Femur (tissue), 1 donor: Measurements from ENCODE around the gene TK2.

Experiments used
- DNase-seq: peaks from one replicate; pipeline ENCODE4 v3.0.0-alpha.2; 2017

The TK2 gene

DNA sequence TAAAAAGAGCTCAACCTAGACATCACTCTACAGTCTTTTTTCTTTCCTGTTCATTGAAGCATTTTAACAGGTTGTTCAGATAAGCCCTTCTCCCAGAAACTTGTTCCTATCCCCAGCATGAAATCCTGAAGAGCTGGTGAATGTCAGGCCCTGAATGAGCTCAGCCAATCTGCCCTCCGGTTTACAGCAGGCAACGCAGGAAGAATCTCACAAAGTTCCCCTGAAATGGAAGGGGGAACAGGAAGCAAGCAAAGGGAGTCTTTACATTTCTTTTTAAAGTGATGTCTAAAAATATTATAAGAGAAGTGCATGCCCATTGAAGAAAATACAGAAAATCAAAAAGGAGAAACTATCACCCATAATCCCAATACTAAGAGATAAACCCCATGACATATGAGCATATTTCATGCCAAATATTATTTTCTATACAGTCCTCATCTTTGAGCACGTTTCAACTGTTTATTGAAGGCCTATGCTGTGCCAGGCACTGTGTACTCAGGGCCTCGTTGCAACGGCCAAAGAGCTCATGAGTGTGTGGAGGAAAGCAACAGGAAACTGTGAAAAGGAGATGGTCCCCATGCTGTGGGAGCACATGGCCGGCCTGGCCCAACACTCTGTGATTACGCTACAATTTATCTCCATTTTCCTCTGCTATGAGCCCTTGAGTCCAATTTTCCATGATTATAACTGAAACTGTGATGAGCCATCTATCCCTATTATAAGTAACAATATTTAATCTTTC is 5.7 kb downstream of the TK2 start:
- DNase-seq = no peak

DNA sequence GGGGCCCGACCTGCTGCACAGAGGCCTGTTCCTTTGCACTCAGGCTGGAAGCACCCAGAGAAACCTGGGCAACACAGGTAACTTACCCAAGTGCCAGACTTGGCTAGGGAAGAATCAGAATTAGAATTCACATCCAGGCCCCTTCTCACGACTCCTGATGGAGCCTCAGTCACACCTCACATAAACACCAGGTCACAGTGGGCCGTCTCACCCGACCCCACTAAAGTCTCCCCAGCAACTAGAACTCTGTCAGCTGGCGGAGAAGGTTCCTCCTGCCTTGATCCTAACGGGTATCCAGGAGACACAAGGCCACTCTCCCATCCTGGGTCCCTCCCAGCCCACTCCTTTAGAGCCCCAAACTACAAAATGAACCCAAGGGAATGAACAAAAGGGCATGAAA is 6.4 kb downstream of the TK2 start:
- no peak for DNase-seq

DNA sequence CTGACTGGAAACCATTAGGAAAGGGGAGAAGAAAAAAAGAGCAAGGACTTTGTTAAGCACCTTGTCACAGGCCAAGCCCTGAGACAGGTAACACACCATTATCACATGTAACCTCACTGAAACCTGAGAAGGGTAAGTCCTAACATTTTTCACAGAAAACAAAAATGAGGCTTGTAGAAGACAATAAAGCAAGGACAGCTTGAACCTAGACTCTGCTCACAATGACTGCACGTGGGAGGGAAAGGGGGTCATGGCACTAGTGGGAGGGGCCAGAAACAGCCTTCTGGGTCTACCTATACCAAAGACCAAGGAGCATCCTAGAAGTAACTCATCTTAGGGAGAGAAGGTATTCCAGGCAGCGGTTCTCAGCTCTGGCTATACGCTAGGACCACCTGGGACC is 7.5 kb downstream of the TK2 start:
- DNase-seq = no peak

DNA sequence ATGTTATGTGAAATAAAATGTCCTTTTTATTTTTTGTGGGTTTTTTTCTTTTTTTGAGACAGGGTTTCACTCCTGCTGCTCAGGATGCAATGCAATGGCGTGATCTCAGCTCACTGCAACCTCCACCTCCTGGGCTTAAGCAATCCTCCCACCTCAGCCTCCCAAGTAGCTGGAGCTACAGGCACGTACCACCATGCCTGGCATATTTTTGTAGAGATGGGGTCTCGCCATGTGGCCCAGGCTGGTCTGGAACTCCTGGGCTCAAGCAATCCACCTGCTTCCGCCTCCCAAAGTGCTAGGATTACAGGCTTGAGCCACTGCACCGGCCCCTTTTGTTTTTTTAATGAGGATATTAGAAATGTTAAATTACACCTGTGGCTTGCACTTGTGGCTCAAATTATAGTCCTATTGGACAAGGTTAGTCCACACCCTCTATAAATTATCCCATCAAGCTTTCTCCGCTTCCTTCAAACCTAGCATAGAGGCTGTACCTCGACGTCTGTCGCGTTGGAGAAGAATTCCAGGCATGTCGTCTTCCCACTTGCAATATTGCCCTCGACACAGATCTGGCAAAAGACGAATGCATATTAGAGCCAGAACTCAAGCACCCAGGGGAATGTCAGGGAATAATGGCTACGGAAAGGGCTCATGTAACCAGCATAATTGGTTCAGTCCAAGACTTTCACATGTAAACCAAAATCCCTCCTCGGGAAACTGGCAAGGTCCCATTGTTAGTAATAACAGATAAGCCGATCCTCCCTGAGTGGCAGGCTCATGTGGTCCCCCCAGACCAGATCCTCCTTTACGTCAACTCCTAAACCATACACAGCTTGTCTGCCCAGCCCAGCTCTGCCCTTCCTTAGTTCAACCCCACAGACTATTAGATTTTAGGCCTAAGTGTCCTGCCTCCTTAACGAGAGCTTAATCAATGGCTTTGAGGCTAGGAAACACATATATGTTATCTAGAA is 8.2 kb downstream of the TK2 start:
- DNase-seq = no peak

DNA sequence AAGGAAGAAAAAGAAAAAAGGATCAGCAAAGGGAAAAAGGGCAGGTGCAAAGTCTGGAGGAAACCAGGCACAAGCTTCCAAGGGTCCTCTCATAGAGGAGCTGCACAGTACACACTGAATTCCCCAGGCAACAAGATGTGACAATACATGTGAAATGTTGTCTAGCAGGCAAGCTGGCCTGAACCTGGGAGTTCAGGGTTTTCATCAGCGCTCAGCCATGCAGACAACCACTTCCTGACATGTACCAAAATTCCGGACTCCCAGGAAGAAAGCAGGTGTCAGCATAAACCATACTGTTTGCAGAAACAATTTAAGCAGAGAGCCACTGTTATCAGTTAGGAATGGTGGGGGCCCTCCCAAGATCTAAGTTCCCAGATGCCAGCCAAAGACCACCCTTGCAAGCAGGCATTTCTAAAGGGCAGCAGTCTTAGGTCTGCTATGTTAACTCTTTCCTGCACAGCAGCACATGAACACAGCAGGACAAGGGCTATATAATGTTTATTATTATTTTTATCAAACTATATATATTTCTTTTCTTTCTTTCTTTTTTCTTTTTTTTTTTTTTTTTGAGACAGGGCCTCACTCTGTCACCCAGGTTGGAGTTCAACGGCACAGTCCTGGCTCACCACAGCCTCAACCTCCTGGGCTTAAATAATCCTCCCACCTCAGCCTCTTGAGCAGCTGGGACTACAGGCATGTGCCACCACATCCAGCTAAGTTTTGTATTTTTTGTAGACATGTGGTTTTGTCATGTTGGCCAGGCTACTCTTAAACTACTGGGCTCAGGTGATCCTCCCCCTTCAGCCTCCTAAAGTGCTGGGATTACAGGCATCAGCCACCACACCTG is 10.1 kb downstream of the TK2 start:
- no peak for DNase-seq

DNA sequence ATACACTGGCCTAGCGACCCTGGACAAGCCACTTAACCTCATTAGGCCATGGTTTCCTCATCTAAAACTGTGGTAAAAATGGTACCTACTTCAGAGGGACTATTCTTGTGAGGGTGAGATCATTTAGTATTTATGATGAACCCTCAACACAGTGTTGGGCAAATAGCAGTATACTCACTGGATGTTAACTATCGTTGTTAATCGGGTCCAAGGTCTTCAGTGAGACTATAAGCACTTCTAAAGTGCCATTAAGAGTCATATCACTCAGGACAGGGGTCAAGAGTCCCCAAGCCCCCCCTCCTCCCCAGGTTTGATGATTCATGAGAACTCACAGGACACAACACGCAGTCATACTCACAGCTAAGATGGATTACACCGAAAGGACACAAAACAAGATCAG is 11.0 kb downstream of the TK2 start:
- no peak for DNase-seq

DNA sequence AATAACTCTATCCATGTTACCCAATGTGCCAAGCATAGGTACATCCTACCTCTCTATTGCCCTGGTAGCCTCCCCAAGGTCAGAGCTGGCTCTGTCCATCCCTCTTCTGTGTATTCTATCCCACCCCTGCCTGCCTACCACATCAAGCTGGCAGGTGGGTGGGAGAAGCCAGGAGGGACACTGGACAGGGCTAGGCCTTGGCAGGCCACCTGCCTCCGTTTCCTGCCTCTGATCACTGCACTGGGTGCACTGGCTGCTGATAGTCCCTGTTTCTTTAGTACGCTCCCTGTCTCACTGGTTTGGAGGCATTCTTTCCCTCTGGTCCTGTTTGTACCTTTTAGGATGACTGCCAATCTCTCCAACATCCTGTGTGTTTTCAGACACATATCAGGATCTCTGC is 12.7 kb downstream of the TK2 start:
- no peak for DNase-seq

DNA sequence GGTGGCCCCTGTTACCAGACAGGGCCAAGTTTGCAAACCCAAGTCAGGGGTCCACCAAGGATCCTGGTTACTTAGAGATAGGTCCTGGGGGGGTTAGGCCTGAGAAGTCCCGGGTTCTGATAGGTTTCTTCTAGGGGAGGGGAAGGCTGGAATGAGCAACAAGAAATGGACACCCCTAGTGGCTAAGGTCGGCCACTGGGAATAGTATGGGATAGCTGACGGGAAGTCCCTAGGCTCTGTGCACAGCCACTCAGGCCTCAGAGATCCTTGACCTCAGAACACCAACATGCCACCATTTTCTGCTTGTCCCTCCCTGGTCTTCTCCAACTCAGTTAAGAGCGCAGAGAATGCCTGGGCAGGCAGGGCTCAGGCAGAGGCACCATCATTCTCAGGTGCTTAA is 13.4 kb downstream of the TK2 start:
- no peak for DNase-seq

DNA sequence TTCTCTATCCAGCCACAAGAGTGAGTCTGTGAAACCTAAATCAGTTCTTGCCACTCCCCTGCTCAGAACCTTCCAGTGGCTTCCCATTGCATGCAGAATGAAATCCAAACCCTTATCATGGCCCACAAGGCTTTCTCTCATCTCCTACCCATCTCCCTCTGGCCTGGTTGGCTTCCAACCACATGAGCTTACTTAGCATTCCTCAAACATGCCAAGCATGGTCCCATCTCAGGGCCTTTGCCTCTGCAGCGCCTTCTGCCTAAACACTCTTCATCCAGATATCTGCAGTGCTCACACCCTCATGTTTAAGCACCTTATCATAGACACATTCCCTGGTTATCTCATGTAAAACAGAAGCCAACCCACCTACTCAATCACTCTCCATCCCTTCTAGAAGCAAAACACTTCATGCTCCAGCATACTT is 15.5 kb downstream of the TK2 start:
- no peak for DNase-seq

DNA sequence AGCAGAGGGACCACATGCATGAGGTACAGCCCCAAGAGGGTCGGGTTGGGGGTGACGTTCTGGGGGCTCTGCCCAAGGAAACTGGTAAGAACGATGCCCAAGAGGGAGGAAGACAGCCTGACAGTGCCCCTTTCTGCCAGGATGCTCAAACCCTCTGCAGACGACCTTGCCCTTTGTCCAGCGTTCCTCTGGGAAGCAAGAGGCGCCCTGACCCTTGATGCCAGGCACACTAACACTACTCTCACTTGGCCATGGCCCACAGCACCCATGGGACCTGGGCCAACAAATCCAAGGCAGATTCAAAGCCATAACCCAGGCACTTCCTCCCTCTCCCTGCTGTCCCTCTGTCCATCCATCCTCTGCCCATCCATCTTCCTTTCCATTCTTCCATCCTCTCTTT is 20.4 kb downstream of the TK2 start:
- no peak for DNase-seq

DNA sequence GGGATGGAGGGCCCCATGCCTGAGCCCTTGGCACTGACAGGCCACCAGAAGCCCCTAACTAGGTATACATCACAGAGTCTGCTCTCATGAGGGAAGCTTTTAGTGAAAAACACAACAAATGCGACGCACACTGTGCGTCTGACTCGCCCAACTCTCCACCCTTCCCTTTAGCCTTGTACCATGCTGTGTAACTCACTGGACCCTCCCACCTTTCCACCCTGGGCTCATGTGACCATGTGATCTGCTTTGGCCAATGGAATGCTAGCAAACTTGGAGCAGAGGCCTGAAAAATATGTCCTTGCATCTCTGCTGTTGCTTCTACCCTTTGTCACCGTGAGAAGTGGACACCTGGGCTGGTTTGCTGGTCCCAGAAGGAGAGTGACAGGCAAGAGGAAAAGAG is 21.6 kb downstream of the TK2 start:
- no peak for DNase-seq

DNA sequence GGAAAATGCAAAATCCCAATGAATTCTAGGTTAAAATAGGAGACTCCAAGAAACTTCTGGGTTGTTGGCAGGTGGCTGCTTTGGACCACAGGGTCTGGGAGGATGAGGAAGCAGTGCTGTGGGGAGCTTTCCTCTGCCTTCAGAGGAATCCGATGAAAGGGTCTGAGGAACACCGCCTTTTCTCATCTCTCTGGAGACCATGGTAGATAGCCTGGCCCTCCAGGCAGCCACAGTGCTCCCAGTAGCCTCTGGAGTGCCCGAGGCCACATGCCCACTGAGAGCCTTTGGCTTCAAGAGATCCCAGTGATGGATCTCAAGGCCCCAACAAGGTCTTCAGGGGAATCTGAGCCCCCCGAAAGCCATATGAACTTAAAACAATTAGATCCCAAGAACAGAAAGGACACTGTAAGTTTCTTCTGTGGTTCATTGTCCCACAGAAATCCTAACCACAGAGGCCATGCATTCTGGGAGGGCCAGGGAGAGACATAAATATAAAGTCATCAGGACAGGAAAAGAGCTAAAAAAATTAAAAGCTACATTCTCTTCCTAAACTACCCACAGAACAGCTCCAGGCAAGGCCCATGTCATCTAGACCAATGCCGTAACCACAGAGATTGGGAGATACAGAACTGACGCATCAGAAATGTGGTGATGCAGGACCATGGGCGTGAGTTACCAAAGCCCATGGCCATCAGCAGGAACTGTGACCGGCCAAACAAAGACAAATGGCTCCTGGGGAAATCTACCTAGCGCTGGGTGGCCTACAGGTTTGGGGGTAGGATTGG is 24.3 kb downstream of the TK2 start:
- DNase-seq = no peak

DNA sequence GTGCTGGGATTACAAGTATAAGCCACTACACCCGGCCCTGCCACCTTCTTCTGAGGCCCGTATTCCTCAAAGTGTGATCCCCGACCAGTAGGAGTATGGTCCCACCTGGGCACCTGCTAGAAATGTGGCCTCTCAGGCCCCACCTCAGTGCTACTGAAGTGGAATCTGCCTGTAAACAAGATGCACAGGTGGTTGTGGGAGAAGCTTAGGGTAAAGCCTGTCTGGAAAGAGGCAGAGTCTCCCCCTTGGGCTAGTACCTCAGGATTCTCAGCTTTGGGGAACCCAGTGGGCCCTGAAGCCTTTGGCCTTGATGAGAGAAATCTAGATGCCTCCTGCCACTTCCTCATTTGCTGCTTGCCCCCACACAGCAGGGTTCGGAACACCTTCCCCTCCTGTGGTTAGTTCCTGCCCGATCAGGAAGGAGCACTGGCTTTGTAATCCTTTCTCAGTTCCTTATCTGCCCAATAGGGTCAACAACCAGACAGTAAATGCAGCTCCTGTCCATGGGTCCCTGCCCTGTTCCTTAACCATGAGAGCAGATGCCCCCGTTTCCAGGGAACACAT is 25.2 kb downstream of the TK2 start:
- DNase-seq = peak; percentile 71

DNA sequence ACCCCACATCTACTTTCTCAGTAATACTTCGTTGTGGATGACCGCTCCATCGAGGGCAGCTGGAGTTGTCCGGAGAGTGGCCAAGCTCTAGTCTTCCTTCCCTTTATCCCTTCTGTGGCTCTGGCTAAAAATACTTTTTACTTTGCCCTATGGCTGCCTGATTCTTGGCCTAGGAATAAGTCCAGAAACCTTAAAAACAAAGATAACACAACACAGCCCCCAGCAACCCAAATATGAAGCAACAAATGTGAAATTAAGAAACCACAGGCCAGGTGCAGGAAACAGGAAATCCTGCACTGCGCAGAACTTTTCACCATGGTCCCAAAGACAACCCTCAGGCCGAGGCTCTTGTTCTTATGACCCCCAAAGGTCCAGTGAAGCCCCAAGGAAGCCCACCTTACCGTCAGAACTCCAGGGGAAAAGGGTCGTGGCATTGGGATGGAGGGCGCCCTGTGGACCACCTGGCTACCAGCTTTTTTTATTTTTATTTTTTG is 26.0 kb downstream of the TK2 start:
- DNase-seq = no peak

DNA sequence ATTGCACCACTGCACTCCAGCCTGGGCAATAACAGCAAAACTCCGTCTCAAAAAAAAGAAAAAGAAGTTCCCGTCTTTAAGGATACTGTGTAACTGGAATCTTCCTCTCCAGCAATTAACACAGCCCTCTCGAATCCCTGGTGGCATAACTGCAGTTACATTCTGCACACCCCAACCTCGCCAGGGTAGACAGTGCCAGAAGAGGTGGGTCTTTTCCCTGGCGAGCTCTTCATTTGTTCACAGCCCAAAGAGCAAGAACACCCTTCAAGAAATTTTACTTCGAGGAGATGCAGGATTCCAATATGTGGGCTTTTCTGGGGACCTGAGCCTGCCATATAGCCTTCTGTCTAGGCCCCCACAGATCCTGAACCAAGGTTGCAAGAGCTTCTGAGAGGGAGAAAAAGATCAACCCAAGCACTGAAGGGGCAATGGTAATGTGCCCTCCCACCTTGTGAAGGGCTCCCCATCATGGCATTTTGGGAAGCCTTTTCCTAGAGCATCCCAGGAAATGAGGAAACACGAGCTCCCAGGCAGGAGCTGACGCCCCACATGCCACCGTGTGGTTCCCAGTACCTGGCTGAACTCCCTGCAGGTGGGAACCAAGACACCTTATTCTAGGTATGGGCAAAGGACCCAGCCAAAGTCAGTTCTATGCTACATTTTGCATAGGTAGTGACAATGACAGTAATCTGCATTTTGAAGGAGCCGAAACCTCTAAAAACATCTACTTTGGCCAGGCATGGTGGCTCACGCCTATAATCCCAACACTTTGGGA is 26.9 kb downstream of the TK2 start:
- DNase-seq = no peak

DNA sequence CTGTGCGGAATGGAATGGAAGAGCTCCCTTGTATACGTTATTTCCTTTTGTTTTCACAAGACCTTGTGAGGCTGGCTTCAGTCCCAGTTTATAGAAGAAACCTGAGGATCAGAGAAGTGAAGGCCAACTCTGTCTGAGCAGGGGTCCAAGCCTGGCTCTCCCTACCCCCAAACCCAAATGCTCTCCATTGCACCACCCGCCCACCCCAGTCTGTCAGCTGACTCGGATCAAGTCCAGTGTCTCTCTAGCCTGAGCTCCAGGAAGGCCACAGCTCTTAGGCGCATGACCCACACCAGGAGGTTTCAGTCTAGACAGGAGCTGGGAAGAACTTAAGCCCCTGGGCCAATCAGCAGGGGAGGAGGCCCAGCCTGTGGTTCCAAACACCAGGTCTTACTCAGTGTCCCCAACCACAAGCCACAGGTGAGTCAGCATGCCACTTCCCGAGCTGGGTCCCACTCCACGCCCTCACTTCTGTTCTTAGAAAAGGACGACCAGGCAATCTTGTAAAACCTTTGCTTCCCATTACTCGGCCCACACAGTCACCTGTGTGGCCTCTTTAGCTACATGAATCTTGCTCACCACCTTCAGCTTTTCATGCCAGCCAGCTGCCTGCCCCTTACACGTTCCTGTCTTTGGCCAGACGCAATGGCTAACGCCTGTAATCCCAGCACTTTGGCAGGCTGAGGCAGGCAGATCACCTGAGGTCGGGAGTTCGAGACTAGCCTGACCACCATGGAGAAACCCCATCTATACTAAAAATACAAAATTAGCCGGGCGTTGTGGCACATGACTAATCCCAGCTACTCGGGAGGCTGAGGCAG is 27.8 kb downstream of the TK2 start:
- peak; percentile 61 for DNase-seq

DNA sequence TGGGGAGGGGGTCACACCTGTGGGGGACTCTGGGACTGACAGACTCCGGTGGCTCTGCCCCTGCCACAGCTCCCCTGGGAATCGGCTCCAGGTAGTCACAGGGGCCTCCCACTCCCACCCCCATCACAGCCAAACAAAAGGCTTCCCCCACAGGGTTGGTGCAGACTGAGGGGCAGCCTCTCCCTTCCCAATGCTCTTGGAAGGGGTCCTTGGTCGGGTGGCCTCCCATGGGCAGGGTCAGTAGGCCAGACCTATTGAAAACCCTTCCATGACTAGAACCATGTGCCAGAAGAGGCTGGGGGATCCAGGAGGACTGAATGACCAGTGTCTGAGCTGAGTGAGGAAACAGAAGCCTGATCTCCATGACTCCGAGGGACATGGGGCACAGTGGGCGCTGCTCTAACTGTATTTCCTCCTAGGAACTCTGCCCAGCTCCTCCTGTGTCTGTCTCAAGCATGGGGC is 28.6 kb downstream of the TK2 start:
- DNase-seq = no peak

DNA sequence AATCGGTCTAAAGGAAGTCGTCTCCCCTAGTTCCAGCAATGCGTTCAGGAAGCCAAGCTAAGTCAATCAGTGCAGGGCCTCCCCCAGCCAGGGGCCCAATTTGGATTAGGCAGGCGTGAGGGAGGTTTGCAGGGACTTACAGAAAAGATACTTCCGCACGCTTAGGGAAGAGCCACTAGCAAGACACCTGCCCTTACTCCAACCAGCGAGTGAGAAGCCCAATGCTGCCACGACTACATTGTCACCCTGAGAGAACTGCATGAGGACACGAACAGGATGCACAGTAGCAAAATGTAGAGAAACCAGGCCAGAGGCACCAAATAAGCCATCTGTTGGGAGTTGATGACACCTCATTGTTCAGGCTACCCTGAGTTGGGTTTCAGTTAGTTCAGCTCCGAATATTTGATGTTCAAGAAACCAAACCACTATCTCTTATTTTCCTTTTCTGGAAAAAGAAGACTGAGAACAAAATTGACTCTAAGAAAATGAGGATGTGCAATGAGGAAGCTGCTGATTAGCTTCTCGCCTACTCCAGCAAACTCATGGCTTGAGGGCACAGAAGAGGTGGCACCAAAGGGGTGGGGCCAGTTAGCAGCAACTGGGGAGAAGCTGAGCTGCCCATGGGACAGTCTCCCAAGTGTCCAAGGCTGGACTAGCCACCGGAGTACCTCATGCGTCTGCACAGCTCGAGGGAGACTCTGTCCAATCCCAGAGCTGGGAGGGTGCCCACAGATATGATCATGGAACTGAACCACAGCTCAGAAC is 29.3 kb downstream of the TK2 start:
- no peak for DNase-seq
